Left ventricle myocardium superior (tissue), 1 donor: ENCODE data around the gene FAM193A. TPM values are rescaled to one million over a fixed set of nuclear protein-coding genes. Genes with fewer than 3 reads are reported as not detected.
"Not testable (repeated sequence)": the region's sequence is repeated elsewhere in the genome, so short reads cannot be mapped to it uniquely, and the experiment has no call there.

ENCODE experiments used
- ATAC-seq: fragments of 200-7000 bp; cut with Tn5 transposase; one replicate; pipeline ENCODE4 v1.9.1; 2020; ENCODE audit warnings: mild to moderate bottlenecking, moderate library complexity
- DNase-seq: peaks from one replicate; pipeline ENCODE4 v3.0.0-alpha.2; 2020
- intact Hi-C: fragments of 100-400 bp; cut with micrococcal nuclease; formaldehyde crosslinking; loops from one replicate; pipeline ENCODE4 v1.11.0; 2022
- total RNA-seq: library from RNA; stranded (reverse); fragmentation: NEBNext Ultra II Directional; extraction: Animal tissue kit (Norgen Biotek cat#: 25700); gene quantifications from one replicate; pipeline ENCODE4 v1.2.1, GENCODE V29; 2021
- donor health status: DM: no; HTN: yes; CAD: no; lungs with severe emphysema.

The FAM193A gene
- total RNA-seq, 1 donor from 2014 or later, result 16.0 TPM

DNA sequence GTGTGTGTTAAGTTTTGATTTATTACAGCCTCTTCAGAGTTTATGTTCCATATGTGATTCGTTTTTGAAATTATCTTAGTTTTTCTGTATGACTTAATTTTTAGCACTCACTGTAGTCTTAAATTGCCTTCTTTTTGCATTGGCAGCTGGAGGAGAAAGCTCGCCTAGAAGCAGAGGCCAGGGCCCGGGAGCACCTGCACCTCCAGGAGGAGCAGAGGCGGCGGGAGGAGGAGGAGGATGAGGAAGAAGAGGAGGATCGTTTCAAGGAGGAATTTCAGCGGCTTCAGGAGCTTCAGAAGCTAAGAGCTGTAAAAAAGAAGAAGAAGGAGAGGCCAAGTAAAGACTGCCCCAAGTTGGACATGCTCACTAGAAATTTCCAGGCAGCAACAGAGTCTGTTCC lies 163.1 kb downstream of the FAM193A start:
- no peak for DNase-seq
- ATAC-seq, result no peak
- intact Hi-C loops, result no loop called here

DNA sequence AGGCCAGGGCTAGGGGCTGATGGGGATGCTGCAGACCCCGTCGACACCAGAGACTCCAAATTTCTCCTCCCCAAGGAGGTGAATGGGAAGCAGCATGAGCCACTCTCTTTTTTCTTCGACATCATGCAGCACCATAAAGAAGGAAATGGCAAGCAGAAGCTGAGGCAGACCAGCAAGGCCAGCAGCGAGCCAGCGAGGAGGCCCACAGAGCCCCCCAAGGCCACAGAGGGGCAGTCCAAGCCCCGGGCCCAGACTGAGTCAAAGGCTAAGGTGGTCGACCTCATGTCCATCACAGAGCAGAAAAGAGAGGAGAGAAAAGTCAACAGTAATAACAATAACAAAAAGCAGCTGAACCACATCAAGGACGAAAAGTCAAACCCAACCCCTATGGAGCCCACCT lies 163.6 kb downstream of the FAM193A start:
- DNase-seq (no peak), ATAC-seq (no peak)
- intact Hi-C loops, result no loop called here

DNA sequence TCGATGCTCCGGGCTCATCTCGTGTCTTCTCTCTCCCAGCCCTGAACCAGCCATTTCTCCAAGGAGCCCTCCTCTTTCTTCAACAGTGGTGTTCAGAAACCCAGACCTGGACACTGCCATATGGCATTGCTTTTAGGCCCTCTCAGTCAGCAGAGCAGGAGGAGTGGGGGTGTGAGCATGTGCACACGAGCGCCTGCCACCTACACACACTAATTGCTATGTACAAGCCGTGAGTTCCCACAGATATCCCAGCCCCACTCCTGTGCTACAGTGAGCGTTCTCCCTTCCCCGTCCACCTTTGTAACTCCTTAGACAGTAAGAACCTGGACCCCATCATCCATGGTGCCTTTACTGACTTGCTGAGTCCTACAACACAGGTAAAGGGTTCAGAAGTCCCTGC lies 165.9 kb downstream of the FAM193A start:
- ATAC-seq, result no peak
- no peak for DNase-seq
- intact Hi-C loops, result no loop called here

DNA sequence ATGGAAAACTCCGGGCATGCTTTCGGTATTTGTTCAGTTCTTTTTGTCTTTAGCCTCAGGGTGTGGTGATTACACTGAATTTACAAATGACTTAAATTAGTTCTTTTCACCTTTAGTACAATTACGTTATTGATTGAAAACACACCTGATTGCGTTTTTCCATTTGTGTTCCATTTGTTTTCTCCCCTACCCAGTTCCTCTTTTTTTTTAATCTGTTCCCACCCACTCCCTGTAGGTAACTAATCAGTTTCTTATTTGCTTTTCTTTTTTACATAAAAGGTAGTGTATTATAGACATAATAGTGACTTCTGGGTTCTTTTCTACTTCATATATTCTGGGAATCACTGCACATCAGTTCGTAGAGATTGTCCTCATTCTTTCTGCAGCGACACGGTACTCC lies 166.3 kb downstream of the FAM193A start:
- intact Hi-C loops, result no loop called here
- ATAC-seq, result no peak

GRCh38 chr4:2712261-2712842 lies 175.9 kb downstream of the FAM193A start:
- DNase-seq, result no peak
- intact Hi-C loops, result no loop called here

More for the DNA sequence above, 166.3 kb downstream of the FAM193A start:
- DNase-seq, result no peak

DNA sequence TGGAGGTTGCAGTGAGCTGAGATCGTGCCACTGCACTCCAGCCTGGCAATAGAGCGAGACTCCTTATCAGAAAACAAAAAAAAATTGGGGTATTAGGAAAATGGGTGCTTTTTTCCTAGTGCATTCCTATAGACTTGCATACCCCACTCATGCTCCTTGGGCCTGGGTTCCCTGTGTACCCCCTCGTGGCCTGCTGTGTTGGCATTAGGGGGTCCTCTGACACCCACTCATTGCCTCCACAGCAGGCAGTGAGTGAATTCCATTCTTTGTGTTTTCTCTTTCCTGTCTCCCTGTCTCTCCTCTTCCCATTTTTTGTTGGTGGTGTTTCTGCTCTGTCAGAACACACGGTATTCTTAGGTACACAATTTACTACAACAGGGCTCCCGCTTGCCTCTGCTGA lies 176.9 kb downstream of the FAM193A start:
- ATAC-seq (no peak), DNase-seq (no peak)
- intact Hi-C loops, result no loop called here

More at GRCh38 chr4:2712261-2712842, 175.9 kb downstream of the FAM193A start:
- ATAC-seq, result no peak

- ATAC-seq, result peak; percentile 88
- intact Hi-C loops, result no loop called here
- DNase-seq, result no peak
Measured at GRCh38 chr4:2714061-2714770, 177.8 kb downstream of the FAM193A start.

- intact Hi-C loops, result no loop called here
- ATAC-seq (peak; percentile 14), DNase-seq (no peak)
Measured at GRCh38 chr4:2714918-2715317, 178.5 kb downstream of the FAM193A start.

DNA sequence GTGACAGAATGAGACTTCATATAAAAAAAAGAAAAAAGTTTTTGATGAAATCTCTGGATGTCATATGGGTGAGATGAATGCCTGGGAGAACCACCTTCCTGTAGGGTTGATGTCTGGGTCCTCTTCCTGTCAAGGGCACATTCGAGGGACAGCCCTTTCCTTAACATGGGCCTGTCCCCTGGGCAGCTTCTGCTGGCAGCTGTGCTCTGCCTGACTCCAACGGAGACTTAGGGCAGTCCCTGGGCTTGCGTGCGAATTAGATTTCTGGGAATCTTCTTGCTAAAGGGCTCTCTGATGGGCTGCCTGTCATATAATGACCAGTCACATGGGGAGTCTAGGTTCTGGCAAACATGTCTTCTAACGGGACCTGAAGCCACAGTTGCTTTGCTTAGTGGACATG lies 179.0 kb downstream of the FAM193A start:
- DNase-seq, result no peak
- intact Hi-C loops, result no loop called here
- no peak for ATAC-seq

DNA sequence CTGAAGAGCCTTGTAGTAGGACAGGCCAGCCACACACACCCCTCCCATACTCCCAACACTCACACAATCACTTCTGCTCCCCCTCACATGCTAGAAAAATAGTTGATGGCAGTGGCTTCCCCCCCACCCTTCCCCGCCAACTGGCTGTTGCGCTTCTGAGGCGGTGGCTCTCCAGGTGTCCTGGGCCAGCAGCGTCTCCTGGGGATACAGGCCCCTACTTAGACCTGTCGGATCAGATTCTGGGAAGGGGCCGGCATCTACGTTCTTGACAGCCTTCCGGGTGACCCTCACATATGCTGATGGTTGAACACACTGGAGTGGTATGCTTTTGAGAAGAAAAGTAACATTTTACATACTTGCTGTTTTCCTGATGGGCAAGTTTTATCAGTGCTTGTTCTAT lies 179.8 kb downstream of the FAM193A start:
- DNase-seq, result no peak
- ATAC-seq, result no peak
- intact Hi-C loops, result no loop called here

- ATAC-seq (no peak), DNase-seq (no peak)
- intact Hi-C loops, result no loop called here
Measured at GRCh38 chr4:2721586-2721985, 185.1 kb downstream of the FAM193A start.

GRCh38 chr4:2722033-2722432 lies 185.6 kb downstream of the FAM193A start:
- intact Hi-C loops, result no loop called here
- ATAC-seq, result no peak

GRCh38 chr4:2723751-2724150 lies 187.3 kb downstream of the FAM193A start:
- ATAC-seq (no peak), DNase-seq (no peak)
- intact Hi-C loops, result no loop called here

More at GRCh38 chr4:2722033-2722432, 185.6 kb downstream of the FAM193A start:
- DNase-seq, result no peak

GRCh38 chr4:2725380-2725779 lies 188.9 kb downstream of the FAM193A start:
- ATAC-seq, result no peak
- no peak for DNase-seq
- intact Hi-C loops, result no loop called here

DNA sequence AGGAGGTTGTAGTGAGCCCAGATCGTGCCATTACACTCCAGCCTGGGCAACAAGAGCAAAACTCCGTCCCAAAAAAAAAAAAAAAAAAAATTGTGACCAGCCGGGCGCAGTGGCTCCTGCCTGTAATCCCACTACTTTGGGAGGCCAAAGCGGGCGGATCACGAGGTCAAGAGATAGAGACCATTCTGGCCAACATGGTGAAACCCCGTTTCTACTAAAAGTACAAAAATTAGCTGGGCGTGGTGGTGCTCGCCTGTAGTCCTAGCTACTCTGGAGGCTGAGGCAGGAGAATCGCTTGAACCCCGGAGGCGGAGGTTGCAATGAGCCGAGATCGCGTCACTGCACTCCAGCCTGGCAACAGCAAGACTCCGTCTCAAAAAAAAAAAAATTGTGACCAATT lies 190.4 kb downstream of the FAM193A start:
- DNase-seq, ATAC-seq, intact Hi-C loops: not testable (repeated sequence)

GRCh38 chr4:2728221-2728620 lies 191.8 kb downstream of the FAM193A start:
- no peak for ATAC-seq
- no peak for DNase-seq
- intact Hi-C loops, result no loop called here

- ATAC-seq, result no peak
- intact Hi-C loops, result no loop called here
Measured at GRCh38 chr4:2728806-2729532, 192.5 kb downstream of the FAM193A start.

GRCh38 chr4:2729533-2729875 lies 193.1 kb downstream of the FAM193A start:
- intact Hi-C loops, result no loop called here
- DNase-seq, result no peak
- ATAC-seq, result no peak

More at GRCh38 chr4:2728806-2729532, 192.5 kb downstream of the FAM193A start:
- no peak for DNase-seq

GRCh38 chr4:2731907-2732317 lies 195.5 kb downstream of the FAM193A start:
- peak; percentile 10 for ATAC-seq
- DNase-seq, result no peak
- intact Hi-C loops, result no loop called here

DNA sequence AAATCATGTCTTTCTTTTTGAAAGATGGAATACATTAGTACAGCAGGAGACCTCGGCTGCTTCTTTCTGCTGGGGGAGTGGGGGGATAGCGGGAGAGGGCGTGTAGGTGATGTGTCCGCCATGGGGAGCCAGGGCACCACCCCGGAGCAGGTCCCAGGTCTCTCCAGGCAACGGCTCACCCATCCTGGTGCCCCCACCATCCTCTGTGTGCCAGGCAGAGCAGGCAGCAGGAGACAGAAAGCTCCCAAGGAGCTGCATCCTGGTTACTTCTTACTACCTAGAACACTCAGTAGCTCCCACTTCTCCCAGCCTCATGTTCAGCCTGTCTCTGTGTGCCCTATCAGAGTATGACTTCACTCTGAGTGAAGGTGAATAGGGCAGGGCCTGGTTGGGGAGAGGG lies 196.1 kb downstream of the FAM193A start:
- ATAC-seq, result no peak
- DNase-seq, result no peak
- intact Hi-C loops, result no loop called here
